ENCODE data around the gene AFF3. TPM values are rescaled to one million over a fixed set of nuclear protein-coding genes. Genes with fewer than 3 reads are reported as not detected.

AFF3 gene
- total RNA-seq, 2 experiments from 2014 or later, result 3.1 to 3.5 TPM

DNA sequence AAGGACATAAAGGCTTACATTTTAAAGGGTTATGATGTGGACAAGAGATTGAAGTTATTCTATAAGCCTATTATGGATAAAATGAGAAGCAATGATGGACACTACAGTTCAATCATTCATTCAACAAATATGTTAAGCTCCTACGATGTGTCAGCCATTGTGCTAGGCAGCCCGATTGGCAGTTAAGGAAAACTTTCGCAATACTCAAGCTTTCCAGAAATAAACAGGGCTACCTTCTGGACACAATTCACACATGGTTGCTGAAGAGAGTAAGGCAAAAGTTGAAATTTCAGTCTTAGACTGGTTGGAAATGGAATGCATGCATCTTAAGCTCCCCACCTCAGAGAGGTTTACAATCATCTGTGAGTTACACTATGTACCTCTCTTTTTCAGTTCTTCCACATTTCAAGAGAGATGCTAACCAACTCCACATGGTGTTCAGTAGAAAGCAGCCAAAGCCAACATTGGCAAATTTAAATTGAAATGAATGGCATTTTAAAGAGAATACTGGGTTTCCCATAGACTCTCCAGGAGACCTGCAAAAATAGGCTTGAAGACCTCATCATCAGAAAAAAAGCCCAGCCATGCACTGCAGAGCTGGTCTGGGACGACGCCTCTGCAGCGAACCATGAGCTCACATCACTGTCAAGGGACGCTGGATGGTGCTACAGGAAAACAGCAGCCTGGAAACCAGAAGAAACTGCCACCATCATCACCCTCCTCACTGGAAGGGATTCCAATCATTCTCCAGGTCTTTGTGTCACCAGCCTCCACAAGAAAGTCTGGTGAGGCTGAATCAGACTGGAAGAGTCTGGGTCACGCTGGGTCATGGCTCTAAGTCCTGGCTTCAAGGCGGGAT lies 276.3 kb downstream of the AFF3 start:
- ATAC-seq, result no peak
- Mint-ChIP-seq H3K36me3 (ENCODE audit: low read depth) (no peaks in the 10 kb centered on the region), H3K27ac (no peak overlapping the region), H3K4me1 (ENCODE audit: low read depth) (peaks cover 18% of the 10 kb centered on the region), H3K9me3 (no peaks in the 10 kb centered on the region), H3K4me3 (no peak overlapping the region), H3K27me3 (no peaks in the 10 kb centered on the region)
- POLR2A ChIA-PET, result no interaction called here
- TF ChIP-seq CTCF (IDR thresholded peaks at IDR 0.05), result no peak
- no peak for DNase-seq
- intact Hi-C loops (cut with micrococcal nuclease), result no loop called here
- CTCF ChIA-PET, result no interaction called here

DNA sequence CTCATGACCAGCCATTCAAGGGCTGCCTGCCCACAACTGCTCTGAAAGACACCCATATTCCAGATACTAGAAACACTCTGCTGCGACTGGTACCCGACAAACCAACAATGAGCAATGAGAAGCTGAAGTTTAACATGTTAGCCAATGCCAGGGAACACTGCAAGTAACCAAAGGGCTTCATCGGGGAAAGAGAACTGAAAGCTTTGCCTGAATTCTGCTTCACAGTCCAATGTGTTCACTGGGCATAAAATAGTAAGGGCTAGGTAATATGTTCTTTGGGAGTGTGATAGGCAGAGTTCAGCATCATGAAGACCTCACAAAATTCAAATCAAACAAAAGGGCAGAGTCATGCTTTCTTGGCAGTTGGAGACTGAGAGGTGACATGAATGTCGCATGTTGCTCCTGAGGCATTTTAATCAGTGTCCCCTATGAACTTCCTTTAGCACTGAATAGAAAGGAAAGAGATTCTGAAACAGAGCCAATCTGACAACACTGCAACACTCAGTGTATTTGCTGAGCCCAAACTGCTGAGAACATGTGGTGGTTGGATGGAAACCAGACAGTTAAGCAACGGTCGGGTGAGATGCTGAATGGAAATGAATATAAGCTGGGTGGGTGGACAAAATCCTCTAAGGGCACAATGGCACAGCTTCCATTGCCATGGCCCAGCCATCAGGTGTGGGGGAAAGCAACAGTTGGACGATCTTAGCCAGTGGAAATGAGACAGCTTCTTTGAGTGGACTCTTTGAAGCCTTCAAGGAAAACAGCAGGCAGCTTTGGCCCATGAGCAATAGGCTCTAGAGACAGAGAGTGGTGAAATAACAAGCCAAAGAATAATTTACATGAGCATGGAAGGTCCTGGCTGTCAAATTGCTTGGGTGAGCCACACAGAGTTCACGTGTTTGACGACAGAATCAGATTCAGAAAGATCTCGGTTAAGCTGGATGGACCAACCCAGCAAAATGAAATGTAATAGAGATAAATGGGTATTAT lies 277.5 kb downstream of the AFF3 start:
- DNase-seq (no peak), ATAC-seq (no peak)
- no peak overlapping the region for H3K4me3 Mint-ChIP-seq
- no peaks in the 10 kb centered on the region for H3K36me3 Mint-ChIP-seq (ENCODE audit: low read depth)
- no peak for TF ChIP-seq CTCF (IDR thresholded peaks at IDR 0.05)
- H3K4me1 Mint-ChIP-seq (ENCODE audit: low read depth), result peaks cover 22% of the 10 kb centered on the region
- intact Hi-C loops (cut with micrococcal nuclease), result no loop called here
- no peaks in the 10 kb centered on the region for H3K9me3 Mint-ChIP-seq
- CTCF ChIA-PET, result no interaction called here
- H3K27me3 Mint-ChIP-seq, result no peaks in the 10 kb centered on the region
- POLR2A ChIA-PET, result no interaction called here
- H3K27ac Mint-ChIP-seq, result no peak overlapping the region

DNA sequence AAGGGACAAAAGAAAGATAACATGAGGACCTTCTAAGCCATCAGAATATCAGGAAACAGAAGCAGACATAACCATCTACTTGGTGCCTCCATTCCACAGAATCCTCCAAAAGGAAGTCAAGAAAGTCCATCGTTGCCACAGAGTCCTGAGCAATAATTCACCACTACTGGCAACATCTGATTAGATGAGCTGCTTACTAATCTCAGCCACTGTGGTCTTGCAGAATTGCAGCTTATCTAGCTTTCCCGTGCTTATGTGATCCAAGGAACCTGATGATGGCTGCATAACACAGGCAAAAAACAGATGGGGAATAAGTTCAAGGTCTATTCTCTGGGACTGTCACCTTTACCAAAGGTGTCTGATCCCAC lies 278.5 kb downstream of the AFF3 start:
- DNase-seq, result no peak
- ChIA-PET POLR2A (no interaction called here), CTCF (no interaction called here)
- TF ChIP-seq CTCF (IDR thresholded peaks at IDR 0.05), result no peak
- intact Hi-C loops (cut with micrococcal nuclease), result no loop called here
- H3K27me3 Mint-ChIP-seq, result no peaks in the 10 kb centered on the region
- no peaks in the 10 kb centered on the region for H3K36me3 Mint-ChIP-seq (ENCODE audit: low read depth)
- peaks cover 24% of the 10 kb centered on the region for H3K4me1 Mint-ChIP-seq (ENCODE audit: low read depth)
- H3K27ac Mint-ChIP-seq, result no peak overlapping the region
- no peak for ATAC-seq
- H3K9me3 Mint-ChIP-seq, result no peaks in the 10 kb centered on the region
- H3K4me3 Mint-ChIP-seq, result no peak overlapping the region

GRCh38 chr2:99863236-99863902 lies 279.0 kb downstream of the AFF3 start:
- POLR2A ChIA-PET, result no interaction called here
- no peaks in the 10 kb centered on the region for H3K36me3 Mint-ChIP-seq (ENCODE audit: low read depth)
- intact Hi-C loops (cut with micrococcal nuclease), result no loop called here

More at GRCh38 chr2:99863236-99863902, 279.0 kb downstream of the AFF3 start:
- ATAC-seq, result no peak
- TF ChIP-seq CTCF (IDR thresholded peaks at IDR 0.05), result no peak
- no peaks in the 10 kb centered on the region for H3K9me3 Mint-ChIP-seq
- H3K4me1 Mint-ChIP-seq (ENCODE audit: low read depth), result peaks cover 24% of the 10 kb centered on the region
- CTCF ChIA-PET, result no interaction called here
- H3K27ac Mint-ChIP-seq, result no peak overlapping the region
- H3K4me3 Mint-ChIP-seq, result no peak overlapping the region
- no peaks in the 10 kb centered on the region for H3K27me3 Mint-ChIP-seq
- no peak for DNase-seq

All from activated CD8-positive, alpha-beta T cell treated with anti-CD3 and anti-CD28 coated beads for 36 hours (primary cell).